Endothelial cell of umbilical vein (primary cell): ENCODE results near the gene MACROD2. TPM values are rescaled to one million over a fixed set of nuclear protein-coding genes. Genes with fewer than 3 reads are reported as not detected.

ENCODE experiments used
- BruUV-seq: library from RNA; stranded (reverse); fragments of 400-500 nt; replicated peaks from 2 replicates; lab custom pipeline; 2021; lab: Mats Ljungman, UMichigan
- CTCF ChIA-PET: fragments of 300-600, 350-600 bp; sonication (Branson Sonifier 250); formaldehyde crosslinking; loops from one replicate; lab custom pipeline; 2021; ENCODE audit warnings: antibody characterized with exemption, inconsistent platforms; lab: Charles Lee
- POLR2A ChIA-PET: fragments of 300-600, 350-600 bp; sonication (Branson Sonifier 250); formaldehyde crosslinking; loops from one replicate; lab custom pipeline; 2021; ENCODE audit warnings: antibody characterized with exemption, inconsistent platforms; lab: Charles Lee
- DNase-seq: peaks from one replicate; pipeline ENCODE4 v3.0.0-alpha.2; 2011; ENCODE audit warnings: low read depth, low spot score
- FAIRE-seq: peaks from 2 replicates; lab custom pipeline; 2011; peaks lifted over from hg19 to GRCh38; lab: Jason Lieb, UNC
- H2AFZ ChIP-seq: 2 replicates; pipeline ENCODE4 v1.6.0; 2012; ENCODE audit warnings: low read depth, low read length, control low read depth, inconsistent platforms
- H3K27ac ChIP-seq: 2 replicates; pipeline ENCODE4 v1.5.1; 2011; ENCODE audit warnings: low read depth, mild to moderate bottlenecking, control low read depth, low read length, moderate library complexity; ENCODE audit not compliant: insufficient read depth
- H3K27me3 ChIP-seq, 2 experiments: 2 replicates each; pipeline versions ENCODE4 v1.6.0 to v1.6.1; 2011; ENCODE audit warnings: low read length in 2 of 2, mixed read lengths in 1 of 2; ENCODE audit not compliant: control insufficient read depth in 2 of 2, insufficient read depth in 2 of 2
- H3K36me3 ChIP-seq, 2 experiments: 2 replicates in 1 of 2; 3 replicates in 1 of 2; pipeline ENCODE4 v1.5.1; 2011; ENCODE audit warnings: low read length in 2 of 2, mild to moderate bottlenecking in 1 of 2, moderate library complexity in 1 of 2; ENCODE audit not compliant: control insufficient read depth in 2 of 2, insufficient read depth in 2 of 2; ENCODE audit errors: extremely low read depth in 1 of 2
- H3K4me1 ChIP-seq: 3 replicates; pipeline ENCODE4 v1.5.1; 2011; ENCODE audit warnings: mild to moderate bottlenecking, low read length; ENCODE audit not compliant: control insufficient read depth, insufficient read depth; ENCODE audit errors: extremely low read depth
- H3K4me2 ChIP-seq: 2 replicates; pipeline ENCODE4 v1.6.1; 2011; ENCODE audit warnings: low read length, control low read depth, mixed read lengths; ENCODE audit not compliant: insufficient read depth
- H3K4me3 ChIP-seq, 3 experiments: fragments of 200-600 bp in 1 of 3; sonication (generic), shearing (Covaris generic) in 1 of 3; replicated peaks in 1 of 3; 2 replicates each; pipeline ENCODE4 v1.5.1; 2011 to 2016; ENCODE audit warnings: control low read depth in 3 of 3, low read length in 3 of 3, mild to moderate bottlenecking in 2 of 3, inconsistent platforms in 1 of 3, low read depth in 1 of 3, moderate library complexity in 1 of 3; ENCODE audit not compliant: insufficient read depth in 1 of 3
- H3K79me2 ChIP-seq: 2 replicates; pipeline ENCODE4 v1.6.0; 2012; ENCODE audit warnings: low read length, inconsistent platforms; ENCODE audit not compliant: control insufficient read depth, insufficient read depth
- H3K9ac ChIP-seq: replicated peaks from 2 replicates; pipeline ENCODE3; 2011; ENCODE audit warnings: low read length, control low read depth; ENCODE audit not compliant: insufficient read depth; ENCODE audit errors: extremely low read depth
- H3K9me1 ChIP-seq: replicated peaks from 3 replicates; pipeline ENCODE4 v1.6.0; 2011; ENCODE audit warnings: mild to moderate bottlenecking, low read length; ENCODE audit not compliant: control insufficient read depth, insufficient read depth; ENCODE audit errors: extremely low read depth
- H3K9me3 ChIP-seq: replicated peaks from 2 replicates; pipeline ENCODE4 v1.5.1; 2012; ENCODE audit warnings: low read length, inconsistent platforms; ENCODE audit not compliant: control insufficient read depth, insufficient read depth
- H4K20me1 ChIP-seq: replicated peaks from 2 replicates; pipeline ENCODE3; 2011; ENCODE audit warnings: mild to moderate bottlenecking, low read length; ENCODE audit not compliant: control insufficient read depth, insufficient read depth; ENCODE audit errors: extremely low read depth
- CTCF ChIP-seq, 2 donors: IDR thresholded peaks; 1 replicate in 1 of 2; 2 replicates in 1 of 2; pipeline ENCODE4 v1.5.1; 2011; ENCODE audit warnings: low read length in 2 of 2, mild to moderate bottlenecking in 2 of 2, moderate library complexity in 2 of 2, control low read depth in 1 of 2, inconsistent platforms in 1 of 2, low read depth in 1 of 2; ENCODE audit not compliant: insufficient read depth in 1 of 2; ENCODE audit errors: extremely low read depth in 1 of 2
- EZH2 ChIP-seq: IDR thresholded peaks from 2 replicates; pipeline ENCODE4 v1.6.1; 2012; ENCODE audit warnings: borderline replicate concordance, low read depth, mild to moderate bottlenecking, moderate library complexity, low read length, inconsistent platforms; ENCODE audit not compliant: severe bottlenecking
- FOS ChIP-seq: IDR thresholded peaks from 2 replicates; pipeline ENCODE4 v1.6.1; 2011; ENCODE audit warnings: mild to moderate bottlenecking, low read length, moderate library complexity, borderline replicate concordance; ENCODE audit not compliant: insufficient read depth
- GATA2 ChIP-seq: IDR thresholded peaks from 2 replicates; pipeline ENCODE4 v1.7.0; 2011; ENCODE audit warnings: low read depth, mild to moderate bottlenecking, moderate library complexity, mixed read lengths, low read length; ENCODE audit not compliant: insufficient read length, insufficient read depth
- JUN ChIP-seq: IDR thresholded peaks from 2 replicates; pipeline ENCODE4 v1.6.1; 2011; ENCODE audit warnings: borderline replicate concordance, low read depth; ENCODE audit not compliant: insufficient read length, insufficient read depth
- MAX ChIP-seq: IDR thresholded peaks from 2 replicates; pipeline ENCODE4 v1.6.1; 2011; ENCODE audit not compliant: insufficient read depth, insufficient read length
- MYC ChIP-seq: IDR thresholded peaks from one replicate; pipeline ENCODE4 v1.6.1; 2011; ENCODE audit warnings: mild to moderate bottlenecking, low read depth, low read length
- POLR2A ChIP-seq: IDR thresholded peaks from 2 replicates; pipeline ENCODE4 v1.6.1; 2012; ENCODE audit warnings: low read depth, mild to moderate bottlenecking, control low read depth, low read length
- POLR2AphosphoS5 ChIP-seq: IDR thresholded peaks from 2 replicates; pipeline ENCODE4 v1.6.1; 2012; ENCODE audit warnings: low read depth, mild to moderate bottlenecking, control low read depth, low read length, moderate library complexity; ENCODE audit not compliant: insufficient read depth
- dilution Hi-C: fragments of 300-500 bp; cut with MboI; formaldehyde crosslinking; loops from one replicate; pipeline ENCODE4 v1.15.0; 2019; ENCODE audit warnings: low sequenced_read_pairs; ENCODE audit not compliant: extremely low pct_ligation_motif_present
- intact Hi-C: fragments of 100-400 bp; cut with micrococcal nuclease; formaldehyde crosslinking; loops from one replicate; pipeline ENCODE4 v1.10.0; 2022
- polyA plus RNA-seq, 4 experiments: library from polyadenylated mRNA; depleted of rRNA in 3 of 4; stranded (reverse) in 3 of 4; unstranded in 1 of 4; fragments of >200 nt; gene quantifications; 2 replicates each; pipeline versions ENCODE4 v1.2.1 to v1.2.3, GENCODE V29; 2011 to 2012; ENCODE audit warnings: missing spikeins in 1 of 4
- total RNA-seq: library from RNA; stranded (reverse); gene quantifications from 2 replicates; pipeline ENCODE4 v1.2.3, GENCODE V29; 2021

The MACROD2 gene
- total and polyA plus RNA-seq, 2 donors (not counting 3 experiments of a cell fraction or from before 2014, with no cell fraction given) = 0.11 to 0.73 TPM

- BruUV-seq = no TSS peak
- CTCF ChIA-PET = no interaction called here
- intact Hi-C loops (no loop called here), dilution Hi-C loops (no loop called here)
- Histone ChIP-seq H3K36me3 (no peaks in the 10 kb centered on the region), H3K9me1 (no peaks in the 10 kb centered on the region), H3K27ac (no peak overlapping the region), H4K20me1 (no peaks in the 10 kb centered on the region), H3K4me2 (no peak overlapping the region), H3K79me2 (no peaks in the 10 kb centered on the region), H3K9ac (no peak overlapping the region), H3K9me3 (no peaks in the 10 kb centered on the region), H3K4me3 (no peak overlapping the region), H2AFZ (no peak overlapping the region), H3K4me1 (no peaks in the 10 kb centered on the region), H3K27me3 (no peaks in the 10 kb centered on the region)
- no peak for FAIRE-seq
- POLR2A ChIA-PET = no interaction called here
- DNase-seq = no peak
- no peak for TF ChIP-seq FOS
- TF ChIP-seq MAX = no peak
- TF ChIP-seq POLR2A = no peak
- no peak for TF ChIP-seq CTCF (IDR thresholded peaks at IDR 0.05; ENCODE audit: extremely low read depth in 1 of 2, insufficient read depth in 1 of 2, low read depth in 1 of 2, low read length in 2 of 2)
- TF ChIP-seq POLR2AphosphoS5 = no peak
- no peak for TF ChIP-seq EZH2
- no peak for TF ChIP-seq JUN
- no peak for TF ChIP-seq MYC
- TF ChIP-seq GATA2 = no peak
Observed at GRCh38 chr20:15564981-15565380, 1569.7 kb downstream of the MACROD2 start.
